HG03135 (cell line): Measurements from ENCODE around the gene OR2F1.
"Not testable (repeated sequence)": the region's sequence is repeated elsewhere in the genome, so short reads cannot be mapped to it uniquely, and the experiment has no call there.

Experiments used
- ATAC-seq: cut with Tn5 transposase; IDR thresholded peaks from one replicate; pipeline ENCODE4 v1.9.1; 2021; ENCODE audit warnings: mild to moderate bottlenecking, moderate library complexity; ENCODE audit not compliant: unreplicated experiment

The OR2F1 gene

GRCh38 chr7:144006029-144006691, 51.5 kb downstream of the OR2F1 start:
- no peak for ATAC-seq

- ATAC-seq = no peak
These were observed 52.0 kb downstream of the OR2F1 start for GRCh38 chr7:144006692-144007042.

GRCh38 chr7:144009361-144009760, 54.7 kb downstream of the OR2F1 start:
- no peak for ATAC-seq

- not testable (repeated sequence) for ATAC-seq
These were observed 55.4 kb downstream of the OR2F1 start for GRCh38 chr7:144010061-144010460.

- ATAC-seq = not testable (repeated sequence)
These were observed 56.2 kb downstream of the OR2F1 start for GRCh38 chr7:144010821-144011220.

- ATAC-seq = no peak
These were observed 57.0 kb downstream of the OR2F1 start for GRCh38 chr7:144011458-144012230.
